Measurements from ENCODE around the gene PSMG4. TPM values are rescaled to one million over a fixed set of nuclear protein-coding genes. Genes with fewer than 3 reads are reported as not detected.

Gene PSMG4
- total RNA-seq, 1 experiment from 2014 or later, result 20.9 TPM

DNA sequence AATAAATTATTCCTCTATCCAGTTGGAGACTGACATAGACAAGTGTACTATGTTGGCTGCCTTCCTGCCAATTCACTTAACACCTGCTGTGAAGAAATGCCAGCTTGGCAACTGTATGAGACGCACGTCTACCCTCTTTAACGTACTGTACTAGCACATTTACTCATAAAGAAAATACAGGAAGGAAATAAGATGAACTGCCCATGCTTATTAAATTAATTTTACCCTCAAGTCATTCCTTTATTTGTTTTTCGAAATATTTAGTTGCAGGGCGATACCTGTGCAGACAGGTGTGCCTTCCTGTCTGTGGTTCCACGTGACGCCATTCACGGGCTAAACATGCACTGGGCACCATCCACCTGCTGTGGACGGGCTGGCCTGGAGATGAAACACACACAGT is 52.0 kb downstream of the PSMG4 start:
- ChIA-PET POLR2A (no interaction called here), CTCF (no interaction called here)
- peaks cover 1% of the 10 kb centered on the region; the same call in 1 of the 2 replicates for H3K36me3 ChIP-seq (ENCODE audit: control insufficient read depth, insufficient read depth, low read length)
- no peak for TF ChIP-seq CTCF (IDR thresholded peaks at IDR 0.05; ENCODE audit: insufficient read depth in 1 of 2, low read depth in 1 of 2, low read length in 1 of 2, severe bottlenecking in 1 of 2, unreplicated experiment in 1 of 2)
- no peak for DNase-seq
- H3K4me3 ChIP-seq (ENCODE audit: low read depth, low read length), result no peak overlapping the region
- Mint-ChIP-seq H3K27me3 (ENCODE audit: insufficient read depth, unreplicated experiment) (no peaks in the 10 kb centered on the region), H3K27ac (ENCODE audit: unreplicated experiment) (no peak overlapping the region), H3K9me3 (ENCODE audit: unreplicated experiment) (no peaks in the 10 kb centered on the region), H3K4me1 (ENCODE audit: low read depth, unreplicated experiment) (no peaks in the 10 kb centered on the region), H3K36me3 (ENCODE audit: insufficient read depth, unreplicated experiment) (peaks cover 38% of the 10 kb centered on the region), H3K4me3 (ENCODE audit: unreplicated experiment) (no peak overlapping the region)
- no peaks in the 10 kb centered on the region for H3K27me3 ChIP-seq (replicated peaks; ENCODE audit: control insufficient read depth, insufficient read depth, low read length)
- H3K4me1 ChIP-seq, result no peaks in the 10 kb centered on the region
- H3K9me3 ChIP-seq, result no peaks in the 10 kb centered on the region
- intact Hi-C loops (cut with micrococcal nuclease; ENCODE audit: unreplicated experiment), result no loop called here
- no TSS peak for BruUV-seq (replicated peaks)

DNA sequence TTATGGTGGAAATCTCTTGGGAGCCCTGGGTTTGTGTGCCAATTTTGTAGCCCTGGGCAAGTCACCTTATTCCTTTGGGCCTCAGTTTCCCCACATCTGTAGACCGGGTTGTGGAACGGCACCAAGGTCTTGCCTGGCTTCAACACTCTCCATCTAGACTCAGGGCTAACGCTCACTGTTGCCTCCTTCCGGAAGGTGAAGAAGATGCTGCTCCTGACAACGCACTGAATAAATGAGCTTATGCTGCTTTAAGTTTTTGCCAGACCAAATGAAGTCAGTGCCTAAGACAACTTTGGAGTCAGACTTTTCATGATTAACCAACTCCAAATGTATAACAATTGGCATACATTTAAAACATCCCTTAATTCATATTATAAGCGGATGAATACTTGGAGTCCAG is 53.1 kb downstream of the PSMG4 start:
- no peak overlapping the region for H3K4me3 ChIP-seq (ENCODE audit: low read depth, low read length)
- H3K27me3 ChIP-seq (replicated peaks; ENCODE audit: control insufficient read depth, insufficient read depth, low read length), result no peaks in the 10 kb centered on the region
- Mint-ChIP-seq H3K9me3 (ENCODE audit: unreplicated experiment) (no peaks in the 10 kb centered on the region), H3K36me3 (ENCODE audit: insufficient read depth, unreplicated experiment) (peaks cover 32% of the 10 kb centered on the region), H3K27ac (ENCODE audit: unreplicated experiment) (no peak overlapping the region), H3K4me3 (ENCODE audit: unreplicated experiment) (no peak overlapping the region), H3K27me3 (ENCODE audit: insufficient read depth, unreplicated experiment) (no peaks in the 10 kb centered on the region), H3K4me1 (ENCODE audit: low read depth, unreplicated experiment) (no peaks in the 10 kb centered on the region)
- H3K36me3 ChIP-seq (ENCODE audit: control insufficient read depth, insufficient read depth, low read length), result no peaks in the 10 kb centered on the region
- no peak for DNase-seq
- no peaks in the 10 kb centered on the region for H3K4me1 ChIP-seq
- no TSS peak for BruUV-seq (replicated peaks)
- no peaks in the 10 kb centered on the region for H3K9me3 ChIP-seq
- TF ChIP-seq CTCF (IDR thresholded peaks at IDR 0.05; ENCODE audit: insufficient read depth in 1 of 2, low read depth in 1 of 2, low read length in 1 of 2, severe bottlenecking in 1 of 2, unreplicated experiment in 1 of 2), result no peak
- intact Hi-C loops (cut with micrococcal nuclease; ENCODE audit: unreplicated experiment), result no loop called here
- ChIA-PET POLR2A (no interaction called here), CTCF (no interaction called here)

GRCh38 chr6:3312604-3313231 is 54.0 kb downstream of the PSMG4 start:
- Histone ChIP-seq H3K4me1 (no peaks in the 10 kb centered on the region), H3K27me3 (replicated peaks; ENCODE audit: control insufficient read depth, insufficient read depth, low read length) (no peaks in the 10 kb centered on the region), H3K4me3 (ENCODE audit: low read depth, low read length) (no peak overlapping the region), H3K36me3 (ENCODE audit: control insufficient read depth, insufficient read depth, low read length) (no peaks in the 10 kb centered on the region), H3K9me3 (no peaks in the 10 kb centered on the region)
- no peaks in the 10 kb centered on the region for H3K4me1 Mint-ChIP-seq (ENCODE audit: low read depth, unreplicated experiment)
- intact Hi-C loops (cut with micrococcal nuclease; ENCODE audit: unreplicated experiment), result no loop called here
- POLR2A ChIA-PET, result no interaction called here
- BruUV-seq (replicated peaks), result no TSS peak
- no peak overlapping the region for H3K27ac Mint-ChIP-seq (ENCODE audit: unreplicated experiment)
- H3K4me3 Mint-ChIP-seq (ENCODE audit: unreplicated experiment), result no peak overlapping the region
- peaks cover 30% of the 10 kb centered on the region for H3K36me3 Mint-ChIP-seq (ENCODE audit: insufficient read depth, unreplicated experiment)
- H3K27me3 Mint-ChIP-seq (ENCODE audit: insufficient read depth, unreplicated experiment), result no peaks in the 10 kb centered on the region
- H3K9me3 Mint-ChIP-seq (ENCODE audit: unreplicated experiment), result no peaks in the 10 kb centered on the region
- CTCF ChIA-PET, result no interaction called here
- no peak for DNase-seq
- no peak for TF ChIP-seq CTCF (IDR thresholded peaks at IDR 0.05; ENCODE audit: insufficient read depth in 1 of 2, low read depth in 1 of 2, low read length in 1 of 2, severe bottlenecking in 1 of 2, unreplicated experiment in 1 of 2)
